Aorta (tissue), 5 donors: Measurements from ENCODE around the gene IGIP. TPM values are rescaled to one million over a fixed set of nuclear protein-coding genes. Genes with fewer than 3 reads are reported as not detected.
"Not testable (repeated sequence)": the region's sequence is repeated elsewhere in the genome, so short reads cannot be mapped to it uniquely, and the experiment has no call there.

ENCODE experiments used
- ATAC-seq: fragments of 200-7000 bp; cut with Tn5 transposase; one replicate; pipeline ENCODE4 v1.9.1; 2022; ENCODE audit warnings: moderate library complexity; ENCODE audit not compliant: low FRiP score
- DNase-seq, 2 donors: peaks; one replicate each; pipeline ENCODE4 v3.0.0-alpha.2; 2020
- H3K27ac ChIP-seq, 2 donors: one replicate each; pipeline ENCODE4 v1.5.1; 2013; ENCODE audit warnings: low read length in 2 of 2, mild to moderate bottlenecking in 2 of 2, moderate library complexity in 2 of 2, control low read depth in 1 of 2, inconsistent platforms in 1 of 2, low read depth in 1 of 2
- H3K27me3 ChIP-seq, 2 donors: one replicate each; pipeline ENCODE4 v1.6.1; 2013; ENCODE audit warnings: control low read depth in 1 of 2, low read length in 1 of 2, mild to moderate bottlenecking in 1 of 2, moderate library complexity in 1 of 2; ENCODE audit not compliant: insufficient read depth in 2 of 2, control insufficient read depth in 1 of 2
- H3K36me3 ChIP-seq, 2 donors: one replicate each; pipeline ENCODE4 v1.6.1; 2013; ENCODE audit warnings: control low read depth in 1 of 2, low read length in 1 of 2, mild to moderate bottlenecking in 1 of 2; ENCODE audit not compliant: insufficient read depth in 2 of 2, control insufficient read depth in 1 of 2
- H3K4me1 ChIP-seq, 2 donors: one replicate each; pipeline ENCODE4 v1.6.1; 2013; ENCODE audit warnings: low read length in 2 of 2, control low read depth in 1 of 2, mild to moderate bottlenecking in 1 of 2, moderate library complexity in 1 of 2; ENCODE audit not compliant: insufficient read depth in 2 of 2, control insufficient read depth in 1 of 2
- H3K4me3 ChIP-seq, 2 donors: one replicate each; pipeline ENCODE4 v1.5.1; 2013; ENCODE audit warnings: low read length in 2 of 2, control low read depth in 1 of 2, mild to moderate bottlenecking in 1 of 2
- H3K9me3 ChIP-seq: one replicate; pipeline ENCODE4 v1.6.1; 2013; ENCODE audit warnings: mild to moderate bottlenecking, low read length; ENCODE audit not compliant: control insufficient read depth
- WGBS, 2 donors: extraction: QIAGEN DNeasy Blood & Tissue Kit; methylation state at CpG; one replicate each; pipeline ENCODE4 v1.1.7; 2013; 5-methylcytosine and 5-hydroxymethylcytosine counted together
- intact Hi-C, 2 donors: fragments of 100-400 bp; cut with DNase I; formaldehyde crosslinking; loops; one replicate each; pipeline versions ENCODE4 v1.14.2 to v1.15.0; 2022
- polyA plus RNA-seq, 2 donors: library from polyadenylated mRNA; stranded (reverse); fragments of 200-250 nt; gene quantifications; one replicate each; pipeline ENCODE4 v1.2.3, GENCODE V29; 2013
- total RNA-seq, 2 donors: library from RNA; stranded (reverse); fragmentation: NEBNext Ultra II Directional; extraction: Animal tissue kit (Norgen Biotek cat#: 25700); gene quantifications; one replicate each; pipeline ENCODE4 v1.2.1, GENCODE V29; 2021
- donor health status: healthy with polysubstance abuse.
- donor health status: Bipolar disorder and iron deficiency.
- donor health status: DM: no; HTN: no; CAD: no.
- donor health status: DM: no; HTN: no; CAD: no.
- donor health status: DM: yes; HTN: yes; CAD: no.

IGIP gene
- total and polyA plus RNA-seq, 4 donors: 12.9 to 29.1 (median 23.6) TPM

DNA sequence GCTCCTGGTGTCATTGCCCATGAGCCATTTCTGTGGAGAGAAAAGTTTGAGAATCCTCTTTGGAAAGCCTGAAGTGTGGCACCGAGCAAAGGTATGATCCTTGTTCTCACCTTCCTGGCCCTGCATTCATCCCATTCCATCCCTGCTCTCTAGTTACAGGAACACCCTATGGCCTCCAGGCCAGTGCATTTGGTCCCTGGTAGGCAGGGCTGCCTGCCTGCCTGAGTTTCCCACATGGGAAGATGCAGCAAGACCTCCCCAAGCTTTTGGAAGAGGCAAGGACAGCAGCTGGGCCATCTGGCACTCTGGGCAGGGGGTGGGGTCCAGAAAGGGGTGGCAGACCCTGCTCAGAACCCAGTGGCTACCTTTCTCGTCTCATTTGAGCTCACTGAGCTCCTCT lies 24.5 kb downstream of the IGIP start:
- WGBS, 2 donors: 85 to 89% methylated on average over 2 of the region's 2 CpGs
- ATAC-seq (no peak), DNase-seq (no peak)
- no peaks in the 10 kb centered on the region for H3K36me3 ChIP-seq
- no peaks in the 10 kb centered on the region for H3K4me1 ChIP-seq
- H3K27ac ChIP-seq: no peak overlapping the region
- no peaks in the 10 kb centered on the region for H3K9me3 ChIP-seq
- no peak overlapping the region for H3K4me3 ChIP-seq
- intact Hi-C loops: no loop called here
- no peaks in the 10 kb centered on the region for H3K27me3 ChIP-seq

- no peak overlapping the region for H3K4me3 ChIP-seq
- H3K4me1 ChIP-seq: no peaks in the 10 kb centered on the region
- 92 to 94% methylated on average over 7 of the region's 7 CpGs for WGBS, 2 donors
- no peaks in the 10 kb centered on the region for H3K36me3 ChIP-seq
- no peaks in the 10 kb centered on the region for H3K27me3 ChIP-seq
- DNase-seq (no peak), ATAC-seq (no peak)
- H3K9me3 ChIP-seq: no peaks in the 10 kb centered on the region
- H3K27ac ChIP-seq: no peak overlapping the region
- intact Hi-C loops: no loop called here
Measured at GRCh38 chr5:140151144-140152021, 25.6 kb downstream of the IGIP start.

GRCh38 chr5:140152022-140152999 lies 26.6 kb downstream of the IGIP start:
- Histone ChIP-seq H3K9me3 (no peaks in the 10 kb centered on the region), H3K36me3 (no peaks in the 10 kb centered on the region), H3K4me3 (no peak overlapping the region), H3K27me3 (no peaks in the 10 kb centered on the region), H3K27ac (no peak overlapping the region), H3K4me1 (no peaks in the 10 kb centered on the region)
- DNase-seq (no peak), ATAC-seq (no peak)
- WGBS, 2 donors: 84% methylated on average over 23 of the region's 23 CpGs
- intact Hi-C loops: no loop called here

- Histone ChIP-seq H3K36me3 (no peaks in the 10 kb centered on the region), H3K4me3 (no peak overlapping the region), H3K4me1 (no peaks in the 10 kb centered on the region), H3K9me3 (no peaks in the 10 kb centered on the region), H3K27me3 (no peaks in the 10 kb centered on the region), H3K27ac (no peak overlapping the region)
- ATAC-seq (no peak), DNase-seq (no peak)
- intact Hi-C loops: no loop called here
- WGBS, 2 donors: 46 to 51% methylated on average over 7 of the region's 7 CpGs
Measured at GRCh38 chr5:140153255-140153654, 27.5 kb downstream of the IGIP start.

- Histone ChIP-seq H3K4me3 (no peak overlapping the region), H3K27me3 (no peaks in the 10 kb centered on the region), H3K27ac (no peak overlapping the region), H3K36me3 (no peaks in the 10 kb centered on the region), H3K4me1 (no peaks in the 10 kb centered on the region), H3K9me3 (no peaks in the 10 kb centered on the region)
- ATAC-seq: no peak
- no peak for DNase-seq
- intact Hi-C loops: no loop called here
- 4 to 28% methylated on average over 8 of the region's 8 CpGs for WGBS, 2 donors
Measured at GRCh38 chr5:140153905-140154304, 28.2 kb downstream of the IGIP start.

- H3K36me3 ChIP-seq, H3K27me3 ChIP-seq, DNase-seq, H3K9me3 ChIP-seq, H3K4me3 ChIP-seq, H3K27ac ChIP-seq, H3K4me1 ChIP-seq, ATAC-seq: not testable (repeated sequence)
- intact Hi-C loops: loop anchor here in 1 of 2 donors (5.0 kb wide), 1 partner anchor 368 kb away; no protein-coding TSS in a partner anchor
- WGBS, 2 donors: 90 to 91% methylated on average over 21 of the region's 21 CpGs
Measured at GRCh38 chr5:140154710-140155381, 29.1 kb downstream of the IGIP start.

DNA sequence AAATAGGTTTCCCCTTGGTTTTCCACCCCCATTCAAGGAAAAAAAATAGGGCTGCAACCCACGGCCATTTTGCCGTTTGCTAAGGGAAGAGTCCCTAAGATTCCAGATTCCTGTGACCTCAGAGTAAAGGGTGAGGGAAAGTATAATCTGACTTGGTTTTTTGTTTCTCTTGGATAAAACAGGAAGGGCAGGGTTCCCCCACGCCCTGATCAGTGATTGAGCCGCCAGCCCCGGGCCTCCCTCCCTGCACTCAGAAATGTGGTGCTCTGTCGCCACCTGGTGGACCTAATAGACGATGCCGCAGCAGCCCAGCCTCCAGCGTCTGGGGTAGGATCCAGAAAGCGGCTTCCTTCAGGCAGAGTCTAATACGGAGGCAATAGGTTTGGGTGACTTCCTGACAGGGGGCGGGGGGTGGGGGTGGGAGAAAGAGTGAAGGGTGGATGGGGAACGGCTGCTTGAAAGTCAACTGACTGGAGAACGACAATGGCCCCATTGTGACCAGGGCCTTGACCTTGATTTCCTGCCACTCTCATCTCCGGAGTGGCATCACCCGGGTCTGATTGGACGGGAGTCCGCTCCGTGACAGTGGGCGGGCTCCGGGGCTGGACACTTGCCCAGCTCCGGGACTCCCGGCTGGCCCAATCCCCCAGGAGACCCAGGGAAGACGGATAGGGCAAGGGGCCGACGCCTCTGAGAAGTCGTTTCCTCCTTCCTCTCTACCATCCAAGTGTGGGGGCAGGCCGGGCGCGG lies 31.5 kb downstream of the IGIP start:
- Histone ChIP-seq H3K4me1 (no peaks in the 10 kb centered on the region), H3K9me3 (no peaks in the 10 kb centered on the region), H3K4me3 (no peak overlapping the region), H3K36me3 (no peaks in the 10 kb centered on the region), H3K27me3 (no peaks in the 10 kb centered on the region), H3K27ac (no peak overlapping the region)
- peak; percentile 91 to 96 for DNase-seq
- WGBS, 2 donors: 7% methylated on average over 30 of the region's 30 CpGs
- intact Hi-C loops: loop anchor here (1.0 to 5.0 kb wide), 3 partner anchors 84 to 370 kb away; no protein-coding TSS in a partner anchor
- peak; percentile 95 for ATAC-seq
